ENCODE data around the gene LGALSL.

DNA sequence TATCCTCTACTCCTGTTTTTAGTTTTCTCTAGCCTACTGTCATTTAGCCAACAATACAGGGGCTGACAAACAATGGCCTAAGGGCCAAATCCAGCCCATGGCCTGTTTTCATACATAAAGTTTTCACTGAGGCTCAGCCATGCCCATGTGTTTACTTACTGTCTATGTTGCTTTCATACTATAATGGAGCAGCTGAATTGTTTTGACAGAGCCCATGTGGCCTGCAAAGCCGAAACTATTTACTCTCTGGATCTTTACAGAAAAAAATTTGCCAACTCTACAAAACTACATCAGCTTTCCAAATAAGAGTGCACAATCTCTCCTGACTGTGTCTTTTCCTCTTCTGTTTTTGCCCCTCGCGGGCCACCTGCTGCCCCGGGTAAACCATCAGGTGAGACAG, 24.0 kb downstream of the LGALSL start:
- TF ChIP-seq EZH2phosphoT487 (IDR thresholded peaks at IDR 0.05; ENCODE audit: borderline replicate concordance, low read depth, low read length) = no peak
- TF ChIP-seq, protein P1, sequence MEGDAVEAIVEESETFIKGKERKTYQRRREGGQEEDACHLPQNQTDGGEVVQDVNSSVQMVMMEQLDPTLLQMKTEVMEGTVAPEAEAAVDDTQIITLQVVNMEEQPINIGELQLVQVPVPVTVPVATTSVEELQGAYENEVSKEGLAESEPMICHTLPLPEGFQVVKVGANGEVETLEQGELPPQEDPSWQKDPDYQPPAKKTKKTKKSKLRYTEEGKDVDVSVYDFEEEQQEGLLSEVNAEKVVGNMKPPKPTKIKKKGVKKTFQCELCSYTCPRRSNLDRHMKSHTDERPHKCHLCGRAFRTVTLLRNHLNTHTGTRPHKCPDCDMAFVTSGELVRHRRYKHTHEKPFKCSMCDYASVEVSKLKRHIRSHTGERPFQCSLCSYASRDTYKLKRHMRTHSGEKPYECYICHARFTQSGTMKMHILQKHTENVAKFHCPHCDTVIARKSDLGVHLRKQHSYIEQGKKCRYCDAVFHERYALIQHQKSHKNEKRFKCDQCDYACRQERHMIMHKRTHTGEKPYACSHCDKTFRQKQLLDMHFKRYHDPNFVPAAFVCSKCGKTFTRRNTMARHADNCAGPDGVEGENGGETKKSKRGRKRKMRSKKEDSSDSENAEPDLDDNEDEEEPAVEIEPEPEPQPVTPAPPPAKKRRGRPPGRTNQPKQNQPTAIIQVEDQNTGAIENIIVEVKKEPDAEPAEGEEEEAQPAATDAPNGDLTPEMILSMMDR (conservative IDR thresholded peaks at IDR 0.05; ENCODE audit: low read length) = no peak

All from OCI-LY7 (cell line).